Liver (tissue), 3 donors: ENCODE measurements around the gene SP4.
A peak's percentile ranks its signal among the peaks of the same experiment; 100 is the strongest.

Experiments used
- FOXA1 ChIP-seq: IDR thresholded peaks from 2 replicates; pipeline ENCODE4 v1.6.1; 2016; ENCODE audit warnings: antibody characterized with exemption
- JUND ChIP-seq, 2 donors: IDR thresholded peaks; 2 replicates each; pipeline ENCODE4 v1.6.1; 2016; ENCODE audit warnings: antibody characterized with exemption in 2 of 2
- NR2F2 ChIP-seq: IDR thresholded peaks from 2 replicates; pipeline ENCODE4 v1.6.1; 2016; ENCODE audit warnings: antibody characterized with exemption
- RAD21 ChIP-seq, 2 donors: IDR thresholded peaks; 2 replicates each; pipeline ENCODE4 v1.6.1; 2016; ENCODE audit warnings: antibody characterized with exemption in 2 of 2, mild to moderate bottlenecking in 2 of 2
- YY1 ChIP-seq: IDR thresholded peaks from 2 replicates; pipeline ENCODE4 v1.6.1; 2016; ENCODE audit warnings: antibody characterized with exemption, mild to moderate bottlenecking
- TF ChIP-seq, protein P1 (sequence below): IDR thresholded peaks from 2 replicates; pipeline ENCODE4 v1.6.1; 2016; ENCODE audit warnings: antibody characterized with exemption
- TF ChIP-seq, protein P2 (sequence below): fragments of 150-350 bp; IDR thresholded peaks from 2 replicates; pipeline ENCODE4 v1.5.1; 2017; ENCODE audit warnings: improper control_type of control experiment, low read depth, low read length; ENCODE audit not compliant: missing input control
- donor health status: healthy.
- donor health status: healthy.

DNA sequence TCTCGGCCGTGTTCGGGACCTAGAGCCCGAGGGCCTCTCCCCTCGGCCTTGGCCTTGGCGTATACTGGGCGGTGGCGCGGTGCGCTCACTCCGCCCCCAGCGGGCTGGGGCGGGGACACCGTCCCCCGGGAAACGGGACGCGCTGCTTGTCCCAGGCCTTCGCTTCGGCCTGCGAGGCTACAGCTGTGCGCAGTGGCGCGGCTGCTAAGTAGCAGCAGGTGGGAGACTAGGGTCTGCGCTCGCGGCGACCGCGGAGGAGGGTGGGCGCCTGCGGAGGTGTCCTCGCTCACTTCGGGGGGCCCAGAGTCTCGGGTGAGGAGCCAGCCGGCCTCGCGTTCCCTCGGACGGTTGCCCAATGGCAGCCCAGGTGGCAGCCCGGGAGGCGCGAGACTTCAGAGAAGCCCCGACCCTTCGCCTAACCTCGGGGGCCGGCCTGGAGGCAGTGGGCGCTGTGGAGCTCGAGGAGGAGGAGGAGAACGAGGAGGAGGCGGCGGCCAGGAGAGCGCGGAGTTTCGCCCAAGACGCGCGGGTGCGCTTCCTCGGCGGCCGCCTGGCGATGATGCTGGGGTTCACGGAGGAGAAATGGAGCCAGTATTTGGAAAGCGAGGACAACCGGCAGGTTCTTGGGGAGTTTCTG, 115.1 kb downstream of the SP4 start, which contains the start of gene DNAH11:
- TF ChIP-seq YY1 (no peak), JUND (IDR thresholded peaks at IDR 0.05) (no peak), FOXA1 (no peak), NR2F2 (no peak), RAD21 (IDR thresholded peaks at IDR 0.05) (peak in 1 of 2 donors; percentile 48)
- TF ChIP-seq, protein P1, sequence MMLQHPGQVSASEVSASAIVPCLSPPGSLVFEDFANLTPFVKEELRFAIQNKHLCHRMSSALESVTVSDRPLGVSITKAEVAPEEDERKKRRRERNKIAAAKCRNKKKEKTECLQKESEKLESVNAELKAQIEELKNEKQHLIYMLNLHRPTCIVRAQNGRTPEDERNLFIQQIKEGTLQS: no peak
- TF ChIP-seq, protein P2, sequence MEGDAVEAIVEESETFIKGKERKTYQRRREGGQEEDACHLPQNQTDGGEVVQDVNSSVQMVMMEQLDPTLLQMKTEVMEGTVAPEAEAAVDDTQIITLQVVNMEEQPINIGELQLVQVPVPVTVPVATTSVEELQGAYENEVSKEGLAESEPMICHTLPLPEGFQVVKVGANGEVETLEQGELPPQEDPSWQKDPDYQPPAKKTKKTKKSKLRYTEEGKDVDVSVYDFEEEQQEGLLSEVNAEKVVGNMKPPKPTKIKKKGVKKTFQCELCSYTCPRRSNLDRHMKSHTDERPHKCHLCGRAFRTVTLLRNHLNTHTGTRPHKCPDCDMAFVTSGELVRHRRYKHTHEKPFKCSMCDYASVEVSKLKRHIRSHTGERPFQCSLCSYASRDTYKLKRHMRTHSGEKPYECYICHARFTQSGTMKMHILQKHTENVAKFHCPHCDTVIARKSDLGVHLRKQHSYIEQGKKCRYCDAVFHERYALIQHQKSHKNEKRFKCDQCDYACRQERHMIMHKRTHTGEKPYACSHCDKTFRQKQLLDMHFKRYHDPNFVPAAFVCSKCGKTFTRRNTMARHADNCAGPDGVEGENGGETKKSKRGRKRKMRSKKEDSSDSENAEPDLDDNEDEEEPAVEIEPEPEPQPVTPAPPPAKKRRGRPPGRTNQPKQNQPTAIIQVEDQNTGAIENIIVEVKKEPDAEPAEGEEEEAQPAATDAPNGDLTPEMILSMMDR: peak; percentile 21
